Smooth muscle cell (in vitro differentiated cells): Measurements from ENCODE around the gene TBC1D22A. TPM values are rescaled to one million over a fixed set of nuclear protein-coding genes. Genes with fewer than 3 reads are reported as not detected.

Experiments
- DNase-seq: peaks from one replicate; lab custom pipeline; 2025; ENCODE audit not compliant: unreplicated experiment; lab: John Stamatoyannopoulos, UW
- H2AFZ ChIP-seq: fragments of 200-600 bp; sonication (generic); 2 replicates; pipeline ENCODE4 v1.6.0; 2016; ENCODE audit warnings: antibody characterized with exemption, low read depth, mild to moderate bottlenecking
- H3F3A ChIP-seq: fragments of 200-600 bp; sonication (generic); 2 replicates; pipeline ENCODE4 v1.6.0; 2017; ENCODE audit warnings: antibody characterized with exemption, low read depth
- H3K27ac ChIP-seq: fragments of 200-600 bp; sonication (generic); 2 replicates; pipeline ENCODE4 v1.5.1; 2016; ENCODE audit warnings: low read depth, mild to moderate bottlenecking
- H3K27me3 ChIP-seq: fragments of 200-600 bp; sonication (generic); 2 replicates; pipeline ENCODE4 v1.6.1; 2016; ENCODE audit warnings: low read depth, mild to moderate bottlenecking
- H3K36me3 ChIP-seq: fragments of 200-600 bp; sonication (generic); 2 replicates; pipeline ENCODE4 v1.5.1; 2016; ENCODE audit warnings: low read depth
- H3K4me1 ChIP-seq: fragments of 200-600 bp; sonication (generic); 2 replicates; pipeline ENCODE4 v1.5.1; 2016; ENCODE audit warnings: low read depth
- H3K4me2 ChIP-seq: fragments of 200-600 bp; sonication (generic); 2 replicates; pipeline ENCODE4 v1.6.0; 2016; ENCODE audit warnings: mild to moderate bottlenecking
- H3K4me3 ChIP-seq: fragments of 200-600 bp; sonication (generic); 2 replicates; pipeline ENCODE4 v1.5.1; 2016; ENCODE audit warnings: mild to moderate bottlenecking
- H3K79me2 ChIP-seq: fragments of 200-600 bp; sonication (generic); 2 replicates; pipeline ENCODE4 v1.6.0; 2016; ENCODE audit warnings: low read depth, mild to moderate bottlenecking
- H3K9ac ChIP-seq: fragments of 200-600 bp; sonication (generic); 2 replicates; pipeline ENCODE4 v1.6.0; 2016; ENCODE audit warnings: low read depth
- H3K9me3 ChIP-seq: fragments of 200-600 bp; sonication (generic); replicated peaks from 2 replicates; pipeline ENCODE4 v1.5.1; 2016; ENCODE audit warnings: low read depth
- H4K20me1 ChIP-seq: fragments of 200-600 bp; sonication (generic); 2 replicates; pipeline ENCODE4 v1.6.0; 2016; ENCODE audit warnings: low read depth
- CTCF ChIP-seq: fragments of 200-600 bp; sonication (generic); IDR thresholded peaks from 2 replicates; pipeline ENCODE4 v1.5.1; 2017; ENCODE audit warnings: borderline replicate concordance, mild to moderate bottlenecking, antibody characterized with exemption; ENCODE audit not compliant: insufficient read depth, poor library complexity, severe bottlenecking
- WGBS: methylation state at CpG from one replicate; pipeline ENCODE4 v1.1.7; 2016; ENCODE audit warnings: low lambda C conversion rate; 5-methylcytosine and 5-hydroxymethylcytosine counted together
- polyA plus RNA-seq: library from polyadenylated mRNA; unstranded; fragments of >200 nt; fragmentation: Nextera tagmentation; extraction: Ambion mirVana; gene quantifications from 2 replicates; pipeline ENCODE4 v1.2.1, GENCODE V29; 2016
- total RNA-seq: library from RNA; depleted of rRNA; stranded (reverse); fragments of >200 nt; gene quantifications from 2 replicates; pipeline ENCODE4 v1.2.3, GENCODE V29; 2014

Gene TBC1D22A
- total and polyA plus RNA-seq, 2 experiments from 2014 or later: 12.5 to 14.4 TPM

GRCh38 chr22:46865052-46865434 lies 102.6 kb downstream of the TBC1D22A start:
- Histone ChIP-seq H3K27ac (no peak overlapping the region), H2AFZ (no peak overlapping the region), H3K9ac (no peak overlapping the region), H3K79me2 (peaks cover 4% of the 10 kb centered on the region), H3F3A (peaks cover 5% of the 10 kb centered on the region), H3K4me1 (no peaks in the 10 kb centered on the region), H3K27me3 (no peaks in the 10 kb centered on the region), H3K36me3 (no peaks in the 10 kb centered on the region), H4K20me1 (peaks cover 22% of the 10 kb centered on the region), H3K4me3 (no peak overlapping the region), H3K4me2 (no peak overlapping the region), H3K9me3 (no peaks in the 10 kb centered on the region)
- WGBS: 98% methylated on average over 3 of the region's 3 CpGs
- no peak for TF ChIP-seq CTCF
- DNase-seq: no peak

- Histone ChIP-seq H3K36me3 (no peaks in the 10 kb centered on the region), H3K27ac (no peak overlapping the region), H3K9ac (no peak overlapping the region), H3F3A (peaks cover 5% of the 10 kb centered on the region), H3K9me3 (no peaks in the 10 kb centered on the region), H4K20me1 (peaks cover 22% of the 10 kb centered on the region), H3K4me1 (no peaks in the 10 kb centered on the region), H3K4me3 (no peak overlapping the region), H2AFZ (no peak overlapping the region), H3K4me2 (no peak overlapping the region), H3K27me3 (no peaks in the 10 kb centered on the region), H3K79me2 (peaks cover 4% of the 10 kb centered on the region)
- DNase-seq: no peak
- WGBS: 98% methylated on average over 7 of the region's 7 CpGs
- no peak for TF ChIP-seq CTCF
Measured at GRCh38 chr22:46865642-46866041, 103.2 kb downstream of the TBC1D22A start.

GRCh38 chr22:46866591-46866990 lies 104.1 kb downstream of the TBC1D22A start:
- H2AFZ ChIP-seq: no peak overlapping the region
- H3F3A ChIP-seq: peaks cover 5% of the 10 kb centered on the region
- H3K27ac ChIP-seq: peak overlapping the region; percentile 72
- peaks cover 8% of the 10 kb centered on the region for H3K9me3 ChIP-seq
- peaks cover 8% of the 10 kb centered on the region for H3K36me3 ChIP-seq
- H3K4me2 ChIP-seq: peak overlapping the region; percentile 33
- no peak overlapping the region for H3K4me3 ChIP-seq
- H4K20me1 ChIP-seq: peaks cover 19% of the 10 kb centered on the region
- H3K4me1 ChIP-seq: no peaks in the 10 kb centered on the region
- TF ChIP-seq CTCF: no peak
- H3K27me3 ChIP-seq: no peaks in the 10 kb centered on the region
- no peaks in the 10 kb centered on the region for H3K79me2 ChIP-seq
- WGBS: 61% methylated on average over 8 of the region's 8 CpGs
- no peak for DNase-seq
- no peak overlapping the region for H3K9ac ChIP-seq

DNA sequence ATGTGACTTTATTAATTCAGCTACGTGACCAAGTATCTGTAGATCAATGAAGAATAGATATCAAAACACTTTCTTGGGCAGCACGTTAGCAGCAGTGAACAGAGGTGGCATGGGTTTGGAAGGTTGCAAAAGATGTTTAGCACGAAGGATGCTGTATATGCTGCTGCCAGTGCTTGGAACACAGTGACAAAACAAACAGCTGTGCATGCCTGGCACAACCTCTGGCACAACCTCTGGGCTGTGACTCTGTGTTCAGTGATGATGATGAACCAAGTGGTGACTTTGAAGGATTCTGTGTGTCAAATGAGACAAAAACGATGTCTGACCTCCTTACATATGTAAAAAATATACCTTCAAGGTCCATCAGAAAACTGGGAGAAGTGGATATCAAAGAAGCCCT lies 104.7 kb downstream of the TBC1D22A start:
- DNase-seq: no peak
- WGBS: 72% methylated on average over 4 of the region's 4 CpGs
- peak overlapping the region; percentile 72 for H3K27ac ChIP-seq
- no peak overlapping the region for H3K4me3 ChIP-seq
- no peaks in the 10 kb centered on the region for H3K27me3 ChIP-seq
- TF ChIP-seq CTCF: no peak
- H3K9ac ChIP-seq: no peak overlapping the region
- no peak overlapping the region for H2AFZ ChIP-seq
- peaks cover 12% of the 10 kb centered on the region for H3K36me3 ChIP-seq
- no peaks in the 10 kb centered on the region for H3K79me2 ChIP-seq
- H3K9me3 ChIP-seq: peaks cover 11% of the 10 kb centered on the region
- H3F3A ChIP-seq: peaks cover 5% of the 10 kb centered on the region
- peaks cover 14% of the 10 kb centered on the region for H4K20me1 ChIP-seq
- peak overlapping the region; percentile 33 for H3K4me2 ChIP-seq
- H3K4me1 ChIP-seq: no peaks in the 10 kb centered on the region
